ENCODE results near the gene RAB19. TPM values are rescaled to one million over a fixed set of nuclear protein-coding genes. Genes with fewer than 3 reads are reported as not detected.

The RAB19 gene
- total and polyA plus RNA-seq, 2 of the 8 experiments (the other 6 are each of a cell fraction or from before 2014, with no cell fraction given) = 9.8 to 11.0 TPM

GRCh38 chr7:140358412-140359051, 45.3 kb upstream of the RAB19 start:
- Histone ChIP-seq H4K8ac (ENCODE audit: extremely low read depth, insufficient read depth, low read length) (no peak overlapping the region), H2BK5ac (ENCODE audit: low read depth, low read length) (no peak overlapping the region), H3K4ac (replicated peaks; ENCODE audit: insufficient read length, low read depth, low read length) (no peak overlapping the region), H3K4me2 (ENCODE audit: insufficient read depth in 1 of 2, low read depth in 2 of 2, low read length in 2 of 2) (no peak overlapping the region), H2BK20ac (ENCODE audit: low read length) (no peak overlapping the region), H3K27ac (ENCODE audit: low read depth, low read length) (no peak overlapping the region), H4K5ac (ENCODE audit: insufficient read length, low read depth, low read length) (no peak overlapping the region), H3K9me3 (ENCODE audit: insufficient read depth in 2 of 2, low read depth in 1 of 2, low read length in 1 of 2) (no peaks in the 10 kb centered on the region), H3K9ac (replicated peaks in 1 of 4; ENCODE audit: extremely low read depth in 1 of 4, low read depth in 3 of 4, low read length in 3 of 4) (no peak overlapping the region; a peak in 1 of 7 replicates), H3K4me1 (replicated peaks in 1 of 4; ENCODE audit: control insufficient read depth in 3 of 4, insufficient read depth in 4 of 4, low read length in 3 of 4) (no peaks in the 10 kb centered on the region), H3K4me3 (ENCODE audit: extremely low read depth in 1 of 4, insufficient read depth in 2 of 4, low read depth in 3 of 4, low read length in 4 of 4) (no peak overlapping the region), H3K56ac (replicated peaks; ENCODE audit: insufficient read length, low read depth, low read length) (no peak overlapping the region), H3K18ac (ENCODE audit: extremely low read depth, low read length) (no peak overlapping the region), H4K91ac (replicated peaks; ENCODE audit: insufficient read length, low read length) (no peak overlapping the region), H3K14ac (ENCODE audit: insufficient read length) (no peak overlapping the region), H3K36me3 (ENCODE audit: control insufficient read depth in 2 of 4, insufficient read depth in 4 of 4, low read length in 3 of 4) (peaks cover 0 to 37% (median 5%) of the 10 kb centered on the region in 4 experiments; a peak in 5 of 8 replicates), H3K23ac (ENCODE audit: insufficient read length) (no peak overlapping the region), H2AFZ (ENCODE audit: low read length) (no peak overlapping the region), H3K79me2 (ENCODE audit: control insufficient read depth in 1 of 2, insufficient read depth in 2 of 2, low read length in 2 of 2) (no peaks in the 10 kb centered on the region), H3K79me1 (ENCODE audit: low read depth, low read length) (no peaks in the 10 kb centered on the region), H3K23me2 (ENCODE audit: low read depth, low read length) (no peaks in the 10 kb centered on the region), H4K20me1 (replicated peaks in 1 of 2; ENCODE audit: control insufficient read depth in 1 of 2, insufficient read depth in 2 of 2, low read length in 2 of 2) (no peaks in the 10 kb centered on the region), H2BK120ac (replicated peaks; ENCODE audit: low read depth, low read length) (no peak overlapping the region), H2AK5ac (ENCODE audit: low read depth, low read length) (no peak overlapping the region), H3K27me3 (replicated peaks in 1 of 4; ENCODE audit: control insufficient read depth in 3 of 4, extremely low read depth in 1 of 4, insufficient read depth in 3 of 4, low read length in 3 of 4) (no peaks in the 10 kb centered on the region), H2BK15ac (ENCODE audit: low read length) (no peak overlapping the region), H2BK12ac (ENCODE audit: low read depth, low read length) (no peak overlapping the region)
- ChIA-PET CTCF (ENCODE audit: partially characterized antibody) (interaction anchor here (1.0 kb wide), 1 partner anchor 15 kb away, joined by 4 read pairs; no protein-coding TSS in a partner anchor), POLR2A (ENCODE audit: partially characterized antibody) (no interaction called here)
- TF ChIP-seq BRCA1 (IDR thresholded peaks at IDR 0.05; ENCODE audit: low read depth, low read length) (no peak), YY1 (IDR thresholded peaks at IDR 0.05; ENCODE audit: low read depth, low read length) (no peak), E2F6 (IDR thresholded peaks at IDR 0.05) (no peak), RNF2 (IDR thresholded peaks at IDR 0.05; ENCODE audit: borderline replicate concordance, low read depth, low read length, missing control alignments, poor library complexity, severe bottlenecking) (no peak), GTF2F1 (IDR thresholded peaks at IDR 0.05; ENCODE audit: borderline replicate concordance, low read depth, low read length) (no peak), TCF12 (IDR thresholded peaks at IDR 0.05; ENCODE audit: low read depth, low read length) (no peak), CHD2 (IDR thresholded peaks at IDR 0.05; ENCODE audit: low read length) (no peak), RAD21 (IDR thresholded peaks at IDR 0.05 in 1 of 2, conservative IDR thresholded peaks at IDR 0.05 in 1 of 2; ENCODE audit: low read depth in 2 of 2, low read length in 2 of 2) (no peak), KDM4A (IDR thresholded peaks at IDR 0.05; ENCODE audit: low read depth, low read length, severe bottlenecking) (no peak)
- DNase-seq (ENCODE audit: low read depth in 1 of 2, low spot score in 2 of 2) (no peak), FAIRE-seq (no peak)
- 90% methylated on average over 8 of the region's 10 CpGs; no CpG with 5 or more reads in 1 of the 2 experiments for WGBS, 2 experiments (ENCODE audit: extremely low coverage in 1 of 2, insufficient coverage in 1 of 2, insufficient read length in 1 of 2, insufficient replicate concordance in 2 of 2, low coverage in 1 of 2, low lambda C conversion rate in 2 of 2, missing lambda C conversion rate in 1 of 2)

Measured in H1 (cell line).